Activated T-cell treated with anti-CD3 and anti-CD28 coated beads, Interleukin-2, amount 50 U/mL, for 72 hours (primary cell): ENCODE data around the gene GABBR2. TPM values are rescaled to one million over a fixed set of nuclear protein-coding genes. Genes with fewer than 3 reads are reported as not detected.

Experiments used
- ATAC-seq, 2 donors: fragments of 150-1000 bp; cut with Tn5 transposase; replicated peaks in 1 of 2; 2 replicates each; pipeline ENCODE4 v1.10.0; 2021; ENCODE audit warnings: moderate library complexity in 2 of 2, mild to moderate bottlenecking in 1 of 2
- DNase-seq, 2 donors: peaks; one replicate each; pipeline ENCODE4 v3.0.0; 2021 to 2022; ENCODE audit warnings: mixed read lengths in 1 of 2
- H3K27ac Mint-ChIP-seq: one replicate; pipeline ENCODE4 v1.8.0; 2022; ENCODE audit warnings: mild to moderate bottlenecking, moderate library complexity, mixed read lengths
- H3K27me3 Mint-ChIP-seq: one replicate; pipeline ENCODE4 v1.8.0; 2022; ENCODE audit warnings: low read depth, mixed read lengths
- H3K36me3 Mint-ChIP-seq, 2 donors: one replicate each; pipeline ENCODE4 v1.8.0; 2022; ENCODE audit warnings: mixed read lengths in 2 of 2, mild to moderate bottlenecking in 1 of 2; ENCODE audit not compliant: insufficient read depth in 2 of 2
- H3K4me1 Mint-ChIP-seq: one replicate; pipeline ENCODE4 v1.8.0; 2022; ENCODE audit warnings: low read depth, mixed read lengths
- H3K4me3 Mint-ChIP-seq, 2 donors: one replicate each; pipeline ENCODE4 v1.8.0; 2022; ENCODE audit warnings: mild to moderate bottlenecking in 2 of 2, mixed read lengths in 2 of 2, moderate library complexity in 2 of 2
- H3K9me3 Mint-ChIP-seq, 2 donors: one replicate each; pipeline ENCODE4 v1.8.0; 2022; ENCODE audit warnings: mixed read lengths in 2 of 2
- total RNA-seq, 2 donors: library from RNA; stranded (reverse); gene quantifications; one replicate each; pipeline ENCODE4 v1.2.3, GENCODE V29; 2022

GABBR2 gene
- total RNA-seq, 2 donors from 2014 or later: not detected

GRCh38 chr9:98538203-98538602, 170.5 kb downstream of the GABBR2 start:
- no peak for DNase-seq
- H3K4me3 Mint-ChIP-seq: no peak overlapping the region
- ATAC-seq: no peak
- H3K36me3 Mint-ChIP-seq: no peaks in the 10 kb centered on the region
- peaks cover 7% of the 10 kb centered on the region for H3K27me3 Mint-ChIP-seq
- no peaks in the 10 kb centered on the region for H3K9me3 Mint-ChIP-seq
- no peak overlapping the region for H3K27ac Mint-ChIP-seq
- no peaks in the 10 kb centered on the region for H3K4me1 Mint-ChIP-seq

DNA sequence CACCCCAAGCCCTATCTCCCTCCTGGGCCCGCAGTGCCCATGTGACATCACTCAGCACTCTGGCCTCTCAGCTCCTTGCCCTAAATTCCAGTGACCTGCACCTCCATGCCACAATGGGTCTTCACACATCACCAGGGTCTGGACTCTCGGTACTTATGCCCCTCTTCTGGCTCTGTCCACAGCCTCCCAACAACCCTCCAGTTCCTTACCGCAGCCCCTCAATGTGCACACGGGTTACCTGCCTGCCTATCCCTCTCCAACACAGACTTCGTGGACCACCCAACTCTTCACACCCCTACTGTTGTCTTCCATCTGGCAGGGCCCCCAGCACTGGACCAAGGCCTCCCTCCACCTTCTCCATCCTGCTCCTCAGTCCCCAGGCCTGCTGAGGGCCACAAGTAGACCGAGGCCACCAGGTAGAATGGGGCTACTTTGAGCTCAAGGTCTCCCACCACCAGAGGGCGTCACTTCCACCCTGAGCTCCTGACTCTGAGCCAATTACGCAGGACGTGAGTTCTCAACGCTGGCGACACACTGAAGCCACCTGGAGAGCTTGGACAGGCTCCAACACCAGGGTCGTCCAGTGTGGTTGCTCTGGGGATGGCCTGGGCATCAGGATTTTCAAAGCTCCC, 172.1 kb downstream of the GABBR2 start:
- no peaks in the 10 kb centered on the region for H3K36me3 Mint-ChIP-seq
- no peak overlapping the region for H3K4me3 Mint-ChIP-seq
- DNase-seq: peak; percentile 44 to 53
- H3K27ac Mint-ChIP-seq: no peak overlapping the region
- no peaks in the 10 kb centered on the region for H3K4me1 Mint-ChIP-seq
- no peaks in the 10 kb centered on the region for H3K9me3 Mint-ChIP-seq
- peaks cover 3% of the 10 kb centered on the region for H3K27me3 Mint-ChIP-seq
- ATAC-seq: peak in 1 of 2 donors; percentile 43

DNA sequence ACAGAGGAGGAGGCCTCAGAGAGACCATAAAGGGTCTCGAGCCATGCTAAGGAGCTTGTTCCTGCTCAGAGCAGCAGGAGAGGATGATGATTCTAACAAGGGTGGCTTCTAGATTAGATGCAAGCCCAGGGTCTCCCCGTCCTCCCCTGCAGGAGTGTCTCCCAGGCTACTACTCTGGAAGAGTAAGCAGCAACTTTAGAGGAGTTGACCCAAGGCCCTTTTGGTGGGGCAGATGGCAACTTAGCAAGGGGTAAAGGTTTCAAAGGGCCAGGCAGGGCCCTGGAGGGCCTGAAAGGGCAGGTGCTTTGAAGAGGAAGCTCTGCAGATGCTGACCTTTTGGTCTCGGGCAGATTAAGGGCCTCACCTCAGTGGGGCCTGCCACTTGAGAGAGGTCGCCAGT, 174.9 kb downstream of the GABBR2 start:
- Mint-ChIP-seq H3K27me3 (peaks cover 11% of the 10 kb centered on the region), H3K9me3 (no peaks in the 10 kb centered on the region), H3K4me1 (no peaks in the 10 kb centered on the region), H3K27ac (no peak overlapping the region), H3K36me3 (no peaks in the 10 kb centered on the region), H3K4me3 (no peak overlapping the region)
- ATAC-seq: no peak
- no peak for DNase-seq

DNA sequence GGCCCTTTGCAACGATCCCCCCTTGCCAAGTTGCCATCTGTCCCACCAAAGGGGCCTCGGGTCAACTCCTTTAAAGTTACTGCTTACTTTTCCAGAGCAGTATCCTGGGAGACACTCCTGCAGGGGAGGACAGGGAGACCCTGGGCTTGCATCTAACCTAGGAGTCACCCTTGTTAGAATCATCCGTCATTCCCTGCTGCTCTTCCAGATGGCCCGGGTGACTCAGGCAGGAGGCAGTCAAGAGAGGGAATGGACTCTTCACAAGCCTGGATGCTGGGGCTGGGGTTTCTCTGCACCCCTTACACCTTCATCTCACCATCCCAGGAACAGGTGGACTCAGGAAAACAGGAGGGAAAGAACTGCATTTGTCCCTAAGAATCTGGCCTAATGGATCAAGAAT, 175.6 kb downstream of the GABBR2 start:
- H3K27ac Mint-ChIP-seq: no peak overlapping the region
- H3K27me3 Mint-ChIP-seq: peaks cover 13% of the 10 kb centered on the region
- H3K4me1 Mint-ChIP-seq: no peaks in the 10 kb centered on the region
- no peak for DNase-seq
- H3K9me3 Mint-ChIP-seq: no peaks in the 10 kb centered on the region
- no peak for ATAC-seq
- H3K36me3 Mint-ChIP-seq: no peaks in the 10 kb centered on the region
- H3K4me3 Mint-ChIP-seq: no peak overlapping the region

GRCh38 chr9:98532574-98532973, 176.2 kb downstream of the GABBR2 start:
- no peak for DNase-seq
- H3K9me3 Mint-ChIP-seq: no peaks in the 10 kb centered on the region

DNA sequence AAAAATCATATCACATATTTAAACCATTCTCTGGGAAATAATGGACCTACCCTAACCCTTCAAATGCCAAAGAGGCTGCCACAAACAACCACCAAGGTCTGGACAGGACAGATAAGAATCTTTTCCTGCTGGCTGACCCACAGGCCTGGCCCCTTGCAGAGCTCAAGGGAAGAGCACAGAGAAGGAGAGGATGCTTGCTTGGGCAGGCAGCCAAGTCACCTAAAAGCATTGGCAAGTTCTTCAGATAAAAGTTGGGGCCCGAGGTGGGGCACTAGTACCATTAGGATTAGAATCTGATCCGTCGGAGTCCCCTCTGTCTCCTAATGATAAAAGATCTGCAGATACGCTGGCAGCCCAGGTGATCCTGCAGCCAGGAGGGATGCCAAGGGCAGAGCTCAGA, 176.6 kb downstream of the GABBR2 start:
- Mint-ChIP-seq H3K9me3 (no peaks in the 10 kb centered on the region), H3K27me3 (peaks cover 13% of the 10 kb centered on the region), H3K4me3 (no peak overlapping the region), H3K27ac (no peak overlapping the region), H3K36me3 (no peaks in the 10 kb centered on the region), H3K4me1 (no peaks in the 10 kb centered on the region)
- DNase-seq (no peak), ATAC-seq (no peak)

More at GRCh38 chr9:98532574-98532973, 176.2 kb downstream of the GABBR2 start:
- Mint-ChIP-seq H3K27me3 (peaks cover 13% of the 10 kb centered on the region), H3K36me3 (no peaks in the 10 kb centered on the region), H3K27ac (no peak overlapping the region), H3K4me1 (no peaks in the 10 kb centered on the region), H3K4me3 (no peak overlapping the region)
- ATAC-seq: no peak

DNA sequence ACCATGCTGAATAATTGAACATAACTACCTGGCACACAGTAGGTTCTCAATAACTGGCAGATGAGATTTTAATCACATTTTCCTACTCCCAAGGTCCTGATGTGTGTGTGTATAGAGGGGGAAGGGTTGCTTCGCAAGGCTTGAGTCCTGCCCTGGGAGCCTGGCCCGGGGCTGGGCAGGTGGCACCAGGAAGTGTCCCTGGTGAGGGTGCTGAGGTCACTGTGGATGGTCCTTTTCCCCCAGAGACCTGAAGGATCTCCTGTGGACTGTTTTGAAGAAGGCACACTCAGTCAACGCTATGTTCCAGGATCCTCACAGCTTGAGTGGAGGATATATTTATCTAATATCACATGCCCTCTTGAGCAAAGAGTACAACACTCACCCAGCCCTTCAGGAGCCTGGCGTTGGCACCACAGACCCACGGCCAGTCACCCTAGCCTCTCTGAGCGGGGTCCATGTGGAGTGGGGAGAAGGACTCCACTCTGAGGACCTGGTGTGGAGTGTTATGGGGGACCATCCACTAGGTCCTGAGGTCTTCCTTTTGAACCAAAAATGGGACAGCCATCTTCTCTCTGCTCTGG, 177.8 kb downstream of the GABBR2 start:
- Mint-ChIP-seq H3K4me3 (no peak overlapping the region), H3K9me3 (peaks cover 3 to 4% of the 10 kb centered on the region in 2 donors), H3K4me1 (no peaks in the 10 kb centered on the region), H3K36me3 (peaks cover 0 to 2% of the 10 kb centered on the region in 2 donors), H3K27me3 (peaks cover 20% of the 10 kb centered on the region), H3K27ac (no peak overlapping the region)
- DNase-seq: no peak
- no peak for ATAC-seq

GRCh38 chr9:98530275-98530674, 178.5 kb downstream of the GABBR2 start:
- Mint-ChIP-seq H3K4me3 (no peak overlapping the region), H3K27me3 (peaks cover 20% of the 10 kb centered on the region), H3K4me1 (no peaks in the 10 kb centered on the region), H3K36me3 (peaks cover 0 to 2% of the 10 kb centered on the region in 2 donors), H3K27ac (no peak overlapping the region), H3K9me3 (peaks cover 3 to 4% of the 10 kb centered on the region in 2 donors)
- ATAC-seq (no peak), DNase-seq (no peak)

DNA sequence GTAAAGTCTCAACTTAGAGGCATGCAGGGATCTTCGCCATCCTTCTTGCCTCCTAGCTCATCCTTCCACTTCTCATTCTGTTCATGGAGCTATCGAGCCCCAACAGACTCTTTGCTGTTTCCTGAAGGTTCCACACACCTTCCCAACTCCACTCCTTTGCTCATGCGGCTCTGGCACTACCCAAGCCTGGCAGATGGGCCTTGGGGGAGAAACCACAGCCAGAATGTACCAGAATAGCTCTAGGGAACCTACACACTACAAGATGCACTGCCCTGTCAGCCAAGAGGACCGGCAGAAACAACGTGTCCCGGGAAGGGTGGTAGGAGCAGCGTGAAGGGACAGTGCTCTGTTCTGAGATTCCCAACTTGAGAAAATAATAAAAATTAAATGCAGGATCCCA, 178.9 kb downstream of the GABBR2 start:
- no peaks in the 10 kb centered on the region for H3K4me1 Mint-ChIP-seq
- peaks cover 22% of the 10 kb centered on the region for H3K27me3 Mint-ChIP-seq
- peaks cover 0 to 2% of the 10 kb centered on the region in 2 donors for H3K36me3 Mint-ChIP-seq
- DNase-seq: no peak
- no peak for ATAC-seq
- H3K4me3 Mint-ChIP-seq: no peak overlapping the region
- no peak overlapping the region for H3K27ac Mint-ChIP-seq
- H3K9me3 Mint-ChIP-seq: peaks cover 3 to 4% of the 10 kb centered on the region in 2 donors

DNA sequence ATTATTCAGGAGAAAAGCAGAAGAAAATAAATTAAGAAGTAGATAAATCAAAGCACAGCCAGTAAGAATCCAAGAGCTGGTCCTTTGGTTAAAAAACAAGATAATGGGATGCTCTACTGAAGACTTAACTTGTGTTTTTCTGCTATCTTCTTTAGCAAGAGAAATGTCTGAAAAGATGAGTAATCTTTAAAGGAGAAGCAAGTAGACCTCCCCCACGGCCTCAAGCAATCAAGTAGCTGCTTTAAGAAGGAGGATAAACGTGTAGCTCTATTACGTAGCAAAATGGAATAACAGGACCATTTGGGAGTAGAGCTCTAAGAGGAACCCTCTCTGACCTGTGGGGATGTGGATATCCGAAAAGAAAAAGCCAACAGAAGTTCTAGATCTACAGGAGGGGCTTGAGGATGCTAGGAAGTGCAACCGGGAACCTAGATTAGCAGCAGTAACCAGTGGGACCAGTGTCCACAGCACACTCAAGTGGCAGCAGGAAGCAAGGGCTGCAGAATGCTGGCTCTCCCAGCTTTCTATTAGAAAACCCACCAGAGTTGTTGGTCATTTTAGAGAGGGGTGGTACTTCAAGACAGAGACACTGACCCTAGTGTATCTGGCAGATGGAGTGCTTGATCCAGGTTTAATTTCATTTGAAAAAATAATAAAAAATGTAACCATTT, 185.4 kb downstream of the GABBR2 start:
- Mint-ChIP-seq H3K36me3 (peaks cover 0 to 2% of the 10 kb centered on the region in 2 donors), H3K4me1 (no peaks in the 10 kb centered on the region), H3K9me3 (peaks cover 4 to 6% of the 10 kb centered on the region in 2 donors), H3K27ac (no peak overlapping the region), H3K4me3 (no peak overlapping the region), H3K27me3 (peaks cover 51% of the 10 kb centered on the region)
- no peak for ATAC-seq
- DNase-seq: no peak

- H3K27ac Mint-ChIP-seq: no peak overlapping the region
- H3K27me3 Mint-ChIP-seq: peaks cover 52% of the 10 kb centered on the region
- ATAC-seq: peak in 1 of 2 donors; percentile 47
- peaks cover 0 to 2% of the 10 kb centered on the region in 2 donors for H3K36me3 Mint-ChIP-seq
- H3K4me3 Mint-ChIP-seq: no peak overlapping the region
- no peak for DNase-seq
- no peaks in the 10 kb centered on the region for H3K4me1 Mint-ChIP-seq
- peaks cover 4 to 6% of the 10 kb centered on the region in 2 donors for H3K9me3 Mint-ChIP-seq
Measured at GRCh38 chr9:98522487-98522886, 186.2 kb downstream of the GABBR2 start.

- no peak for DNase-seq
- ATAC-seq: no peak
- no peak overlapping the region for H3K27ac Mint-ChIP-seq
Measured at GRCh38 chr9:98521141-98521540, 187.6 kb downstream of the GABBR2 start.

GRCh38 chr9:98520221-98520960, 188.3 kb downstream of the GABBR2 start:
- H3K9me3 Mint-ChIP-seq: peaks cover 0 to 2% of the 10 kb centered on the region in 2 donors
- no peak overlapping the region for H3K27ac Mint-ChIP-seq
- no peak for ATAC-seq
- H3K27me3 Mint-ChIP-seq: peaks cover 50% of the 10 kb centered on the region
- no peaks in the 10 kb centered on the region for H3K36me3 Mint-ChIP-seq
- H3K4me1 Mint-ChIP-seq: no peaks in the 10 kb centered on the region
- DNase-seq: no peak
- no peak overlapping the region for H3K4me3 Mint-ChIP-seq

More at GRCh38 chr9:98521141-98521540, 187.6 kb downstream of the GABBR2 start:
- Mint-ChIP-seq H3K4me3 (no peak overlapping the region), H3K36me3 (no peaks in the 10 kb centered on the region), H3K27me3 (peaks cover 52% of the 10 kb centered on the region), H3K4me1 (no peaks in the 10 kb centered on the region), H3K9me3 (peaks cover 0 to 3% of the 10 kb centered on the region in 2 donors)
